Psoas muscle (tissue), 8 donors: ENCODE results near the gene ASPHD2. TPM values are rescaled to one million over a fixed set of nuclear protein-coding genes. Genes with fewer than 3 reads are reported as not detected.

ENCODE experiments used
- ATAC-seq, 4 donors: fragments of 200-7000 bp; cut with Tn5 transposase; one replicate each; pipeline ENCODE4 v1.9.1; 2020; ENCODE audit warnings: moderate library complexity in 3 of 4, mild to moderate bottlenecking in 2 of 4
- DNase-seq, 2 donors: peaks; one replicate each; pipeline ENCODE4 v3.0.0-alpha.2; 2020
- H3K27ac ChIP-seq: fragments of 200-600 bp; one replicate; pipeline ENCODE4 v1.8.0; 2022
- H3K27me3 ChIP-seq, 3 donors: fragments of 200-600 bp in 1 of 3; one replicate each; pipeline versions ENCODE4 v1.6.1 to v1.8.0; 2013 to 2022; ENCODE audit warnings: low read length in 2 of 3, mild to moderate bottlenecking in 2 of 3, moderate library complexity in 1 of 3; ENCODE audit not compliant: insufficient read depth in 3 of 3
- H3K36me3 ChIP-seq, 2 donors: fragments of 200-600 bp in 1 of 2; one replicate each; pipeline versions ENCODE4 v1.6.1 to v1.8.0; 2013 to 2022; ENCODE audit warnings: low read depth in 1 of 2, mild to moderate bottlenecking in 1 of 2, moderate library complexity in 1 of 2; ENCODE audit not compliant: insufficient read depth in 1 of 2
- H3K4me1 ChIP-seq: fragments of 200-600 bp; one replicate; pipeline ENCODE4 v1.8.0; 2022
- H3K4me3 ChIP-seq: fragments of 200-600 bp; one replicate; pipeline ENCODE4 v1.8.0; 2022; ENCODE audit warnings: mild to moderate bottlenecking
- H3K9me3 ChIP-seq: fragments of 200-600 bp; one replicate; pipeline ENCODE4 v1.8.0; 2022
- WGBS, 3 donors: extraction: QIAGEN DNeasy Blood & Tissue Kit; methylation state at CpG; one replicate each; pipeline versions ENCODE4 v1.1.6 to v1.1.7; 2013; 5-methylcytosine and 5-hydroxymethylcytosine counted together
- intact Hi-C, 2 donors: fragments of 100-400 bp; cut with DNase I; formaldehyde crosslinking; loops; one replicate each; pipeline versions ENCODE4 v1.11.0 to v1.14.2; 2022
- polyA plus RNA-seq, 3 donors: library from polyadenylated mRNA; stranded (reverse); fragments of 200-250 nt; gene quantifications; one replicate each; pipeline ENCODE4 v1.2.3, GENCODE V29; 2013
- total RNA-seq, 4 donors: library from RNA; stranded (reverse); fragmentation: NEBNext Ultra II Directional in 2 of 4; extraction: Animal tissue kit (Norgen Biotek cat#: 25700) in 2 of 4; gene quantifications; one replicate each; pipeline versions ENCODE4 v1.2.1 to v1.2.4, GENCODE V29; 2021 to 2023
- TF ChIP-seq, protein P1 (sequence below): fragments of 200-600 bp; IDR thresholded peaks from one replicate; pipeline ENCODE4 v1.8.0; 2022; ENCODE audit warnings: antibody characterized with exemption
- donor health status: healthy with polysubstance abuse.
- donor health status: DM: no; HTN: no; CAD: no; lungs with moderate emphysema.
- donor health status: Bipolar disorder and iron deficiency.
- donor health status: healthy.
- donor health status: DM: yes; HTN: yes; CAD: no.
- donor health status: DM: no; HTN: no; CAD: no.
- donor health status: DM: no; HTN: no; CAD: no.
- donor health status: DM: yes; HTN: yes; CAD: no.

The ASPHD2 gene
- total and polyA plus RNA-seq, 7 donors = 0.04 to 0.38 (median 0.14) TPM; not detected in 1

DNA sequence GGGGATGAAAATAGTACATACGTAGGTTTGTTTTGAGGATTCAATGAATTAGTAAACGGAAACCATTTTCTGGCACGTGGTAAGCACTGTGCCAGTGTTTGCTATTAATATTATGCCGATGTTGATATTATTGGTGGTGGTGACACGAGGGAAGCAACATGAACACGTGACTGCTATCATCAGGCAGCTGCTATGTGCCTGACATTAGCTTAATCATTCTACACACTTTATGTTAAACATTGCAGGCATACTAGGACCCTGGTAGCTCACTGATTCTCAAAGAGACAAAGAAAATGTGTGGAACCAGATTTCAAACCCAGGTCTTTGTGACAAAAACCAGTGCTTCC lies 55.3 kb downstream of the ASPHD2 start:
- H3K36me3 ChIP-seq = peaks cover 9 to 62% of the 10 kb centered on the region in 2 donors
- no peaks in the 10 kb centered on the region for H3K9me3 ChIP-seq
- H3K4me1 ChIP-seq = peaks cover 55% of the 10 kb centered on the region
- peak overlapping the region; percentile 99 for H3K4me3 ChIP-seq
- H3K27ac ChIP-seq = peak overlapping the region; percentile 100
- ATAC-seq (peak in 3 of 4 donors; percentile 1 to 22 (median 4)), DNase-seq (no peak)
- intact Hi-C loops = loop anchor here in 1 of 2 donors (5.0 kb wide), 1 partner anchor 103 kb away; no protein-coding TSS in a partner anchor
- 3 to 6% (median 4%) methylated on average over 6 of the region's 6 CpGs for WGBS, 3 donors
- H3K27me3 ChIP-seq = no peaks in the 10 kb centered on the region
- TF ChIP-seq, protein P1, sequence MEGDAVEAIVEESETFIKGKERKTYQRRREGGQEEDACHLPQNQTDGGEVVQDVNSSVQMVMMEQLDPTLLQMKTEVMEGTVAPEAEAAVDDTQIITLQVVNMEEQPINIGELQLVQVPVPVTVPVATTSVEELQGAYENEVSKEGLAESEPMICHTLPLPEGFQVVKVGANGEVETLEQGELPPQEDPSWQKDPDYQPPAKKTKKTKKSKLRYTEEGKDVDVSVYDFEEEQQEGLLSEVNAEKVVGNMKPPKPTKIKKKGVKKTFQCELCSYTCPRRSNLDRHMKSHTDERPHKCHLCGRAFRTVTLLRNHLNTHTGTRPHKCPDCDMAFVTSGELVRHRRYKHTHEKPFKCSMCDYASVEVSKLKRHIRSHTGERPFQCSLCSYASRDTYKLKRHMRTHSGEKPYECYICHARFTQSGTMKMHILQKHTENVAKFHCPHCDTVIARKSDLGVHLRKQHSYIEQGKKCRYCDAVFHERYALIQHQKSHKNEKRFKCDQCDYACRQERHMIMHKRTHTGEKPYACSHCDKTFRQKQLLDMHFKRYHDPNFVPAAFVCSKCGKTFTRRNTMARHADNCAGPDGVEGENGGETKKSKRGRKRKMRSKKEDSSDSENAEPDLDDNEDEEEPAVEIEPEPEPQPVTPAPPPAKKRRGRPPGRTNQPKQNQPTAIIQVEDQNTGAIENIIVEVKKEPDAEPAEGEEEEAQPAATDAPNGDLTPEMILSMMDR = no peak

DNA sequence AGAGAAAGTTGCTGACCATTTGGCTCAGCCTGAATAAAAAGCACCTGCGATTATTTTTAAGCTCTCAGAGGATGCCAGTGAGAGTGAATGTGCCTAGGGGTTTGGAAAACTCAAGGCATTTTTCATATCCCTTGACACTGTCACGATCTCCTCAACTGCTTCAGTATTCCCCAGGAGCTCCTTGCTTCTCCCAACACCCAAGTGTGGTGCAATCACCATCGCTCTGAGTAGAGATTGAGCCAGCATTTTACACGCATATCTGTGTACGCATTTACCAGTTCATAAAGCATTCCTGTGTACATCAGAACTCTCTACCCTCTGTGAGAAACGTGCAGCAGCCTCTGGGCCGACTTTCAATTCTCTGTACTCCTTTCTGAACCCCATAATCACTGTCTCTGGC lies 56.0 kb downstream of the ASPHD2 start:
- peak overlapping the region; percentile 99 for H3K4me3 ChIP-seq

DNA sequence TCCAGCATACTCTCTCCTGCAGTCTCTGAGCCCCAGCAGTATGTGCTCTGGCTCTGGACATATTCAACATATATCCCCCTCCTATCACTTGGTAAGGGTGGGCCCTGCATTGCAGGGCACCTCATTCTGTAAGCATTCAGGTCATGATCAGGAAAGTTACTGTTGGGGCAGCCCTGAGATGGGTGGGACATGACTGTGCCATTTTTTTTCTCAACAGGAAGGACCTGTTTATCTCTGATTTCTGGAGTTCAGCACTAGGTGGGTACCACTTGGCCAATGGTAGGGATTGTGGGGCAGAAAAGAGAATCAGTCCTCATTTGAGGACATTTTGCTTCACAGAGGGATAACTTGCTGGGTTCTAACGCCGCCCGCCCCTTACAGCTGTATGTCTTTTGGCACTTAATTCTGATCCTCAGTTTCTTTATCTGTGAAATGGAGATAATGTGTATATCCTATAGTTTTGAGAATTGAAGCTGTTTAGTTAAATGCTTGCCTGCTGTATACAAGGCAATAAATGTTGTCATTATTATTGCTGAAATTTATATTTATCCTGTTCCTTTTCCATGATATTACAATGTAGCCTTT lies 56.8 kb downstream of the ASPHD2 start:
- no peaks in the 10 kb centered on the region for H3K9me3 ChIP-seq
- peaks cover 13 to 65% of the 10 kb centered on the region in 2 donors for H3K36me3 ChIP-seq
- intact Hi-C loops = no loop called here
- 60 to 72% (median 66%) methylated on average over 3 of the region's 3 CpGs for WGBS, 3 donors
- no peaks in the 10 kb centered on the region for H3K27me3 ChIP-seq
- TF ChIP-seq, protein P1 = no peak
- H3K4me1 ChIP-seq = peaks cover 40% of the 10 kb centered on the region
- DNase-seq = no peak
- no peak for ATAC-seq
- peak overlapping the region; percentile 100 for H3K27ac ChIP-seq
- H3K4me3 ChIP-seq = no peak overlapping the region

More for the DNA sequence above, 56.0 kb downstream of the ASPHD2 start:
- H3K27ac ChIP-seq = peak overlapping the region; percentile 100
- TF ChIP-seq, protein P1 = no peak
- H3K36me3 ChIP-seq = peaks cover 11 to 64% of the 10 kb centered on the region in 2 donors
- H3K9me3 ChIP-seq = no peaks in the 10 kb centered on the region
- H3K27me3 ChIP-seq = no peaks in the 10 kb centered on the region
- peaks cover 48% of the 10 kb centered on the region for H3K4me1 ChIP-seq
- intact Hi-C loops = no loop called here
- no peak for DNase-seq
- ATAC-seq = no peak
- 32 to 54% (median 33%) methylated on average over 7 of the region's 7 CpGs for WGBS, 3 donors

DNA sequence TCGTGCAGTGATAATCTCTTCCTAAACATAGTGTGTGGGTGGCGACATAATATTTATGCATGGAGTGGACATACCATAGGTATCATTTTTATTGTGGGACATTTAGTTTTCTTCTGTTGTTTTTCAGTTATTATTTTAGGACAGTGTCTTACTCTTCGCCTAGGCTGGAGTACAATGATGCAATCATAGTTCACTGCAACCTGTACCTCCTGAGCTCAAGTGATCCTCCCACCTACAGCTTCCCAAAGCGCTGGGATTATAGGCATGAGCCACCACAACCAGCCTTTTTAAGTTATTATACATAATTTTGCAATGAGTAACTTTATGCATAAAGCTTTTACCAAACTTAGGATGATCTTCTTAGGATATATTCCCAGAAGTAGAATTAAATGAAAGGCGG lies 57.3 kb downstream of the ASPHD2 start:
- intact Hi-C loops = no loop called here
- 84 to 90% (median 89%) methylated on average over 5 of the region's 5 CpGs for WGBS, 3 donors
- Histone ChIP-seq H3K4me1 (peaks cover 35% of the 10 kb centered on the region), H3K27ac (no peak overlapping the region), H3K9me3 (no peaks in the 10 kb centered on the region), H3K27me3 (no peaks in the 10 kb centered on the region), H3K36me3 (peaks cover 12 to 65% of the 10 kb centered on the region in 2 donors), H3K4me3 (no peak overlapping the region)
- ATAC-seq = no peak
- TF ChIP-seq, protein P1 = no peak
- no peak for DNase-seq

DNA sequence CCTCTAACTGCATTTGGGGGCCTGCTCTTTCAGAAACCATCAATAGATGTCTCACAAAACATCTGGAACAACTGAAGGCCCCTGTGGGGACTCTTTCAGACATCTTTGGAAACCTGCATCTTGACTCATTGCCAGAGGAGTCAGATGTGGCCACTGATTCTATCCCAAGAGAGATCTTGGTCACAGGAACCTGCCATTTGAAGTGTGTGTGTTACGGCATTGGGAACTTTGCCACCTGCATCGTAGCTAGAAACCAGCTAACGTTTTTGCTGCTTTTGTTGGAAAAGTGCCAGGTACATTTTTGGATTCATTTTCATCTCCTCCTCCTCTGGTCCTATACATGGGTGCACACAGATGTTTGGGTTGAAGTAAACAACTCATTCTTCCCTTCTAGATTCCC lies 58.9 kb downstream of the ASPHD2 start:
- H3K4me1 ChIP-seq = peaks cover 19% of the 10 kb centered on the region
- peaks cover 12 to 75% of the 10 kb centered on the region in 2 donors for H3K36me3 ChIP-seq
- ATAC-seq (no peak), DNase-seq (no peak)
- H3K4me3 ChIP-seq = no peak overlapping the region
- TF ChIP-seq, protein P1 = no peak
- H3K27ac ChIP-seq = no peak overlapping the region
- no peaks in the 10 kb centered on the region for H3K9me3 ChIP-seq
- no peaks in the 10 kb centered on the region for H3K27me3 ChIP-seq
- WGBS, 3 donors = 28 to 32% (median 31%) methylated on average over 3 of the region's 3 CpGs
- intact Hi-C loops = no loop called here
